SH-SY5Y (cell line): ENCODE results near the gene CTSD.

Experiments
- GATA2 ChIP-seq: IDR thresholded peaks from 2 replicates; pipeline ENCODE4 v1.6.1; 2011; ENCODE audit warnings: mild to moderate bottlenecking, low read depth, low read length
- GATA3 ChIP-seq: IDR thresholded peaks from 2 replicates; pipeline ENCODE4 v1.6.1; 2011; ENCODE audit warnings: low read depth, mild to moderate bottlenecking, low read length, moderate library complexity

- TF ChIP-seq GATA2: no peak
- no peak for TF ChIP-seq GATA3
Observed at GRCh38 chr11:1708716-1709115, 55.0 kb downstream of the CTSD start.
